ENCODE data around the gene KLHDC8B.
A peak's percentile ranks its signal among the peaks of the same experiment; 100 is the strongest.

KLHDC8B gene

GRCh38 chr3:49171119-49171774 lies at the start of gene KLHDC8B:
Gene KLHDC8B, plus strand, starts transcription at chr3:49171598. Its CDS starts 1,172 bp downstream, at chr3:49172770.
- DNase-seq (ENCODE audit: low read depth in 3 of 3), result peak; percentile 72 to 87 (median 77)

GRCh38 chr3:49122022-49122421 lies 49.4 kb upstream of the KLHDC8B start:
- DNase-seq (ENCODE audit: low read depth in 3 of 3), result no peak

- DNase-seq (ENCODE audit: low read depth in 3 of 3), result no peak
Observed at GRCh38 chr3:49122451-49122850, 48.9 kb upstream of the KLHDC8B start.

- DNase-seq (ENCODE audit: low read depth in 3 of 3), result no peak
Observed at GRCh38 chr3:49122886-49123545, 48.4 kb upstream of the KLHDC8B start.

GRCh38 chr3:49123687-49124086 lies 47.7 kb upstream of the KLHDC8B start:
- no peak for DNase-seq (ENCODE audit: low read depth in 3 of 3)

GRCh38 chr3:49124203-49124602 lies 47.2 kb upstream of the KLHDC8B start:
- DNase-seq (ENCODE audit: low read depth in 3 of 3), result no peak

GRCh38 chr3:49124991-49125670 lies 46.3 kb upstream of the KLHDC8B start:
- DNase-seq (ENCODE audit: low read depth in 3 of 3), result no peak

- DNase-seq (ENCODE audit: low read depth in 3 of 3), result no peak
Observed at GRCh38 chr3:49131040-49131439, 40.4 kb upstream of the KLHDC8B start.

- no peak for DNase-seq (ENCODE audit: low read depth in 3 of 3)
Observed at GRCh38 chr3:49131576-49131975, 39.8 kb upstream of the KLHDC8B start.

- DNase-seq (ENCODE audit: low read depth in 3 of 3), result no peak
Observed at GRCh38 chr3:49132073-49132436, 39.3 kb upstream of the KLHDC8B start.

GRCh38 chr3:49132437-49133225 lies 38.8 kb upstream of the KLHDC8B start, which contains the start of gene LAMB2:
Gene LAMB2, minus strand, starts transcription at chr3:49133050. Its CDS starts 183 bp downstream, at chr3:49132867.
- no peak for DNase-seq (ENCODE audit: low read depth in 3 of 3)

GRCh38 chr3:49133226-49133951 lies 38.0 kb upstream of the KLHDC8B start:
- DNase-seq (ENCODE audit: low read depth in 3 of 3), result no peak

- no peak for DNase-seq (ENCODE audit: low read depth in 3 of 3)
Observed at GRCh38 chr3:49134471-49135265, 36.7 kb upstream of the KLHDC8B start.

- DNase-seq (ENCODE audit: low read depth in 3 of 3), result no peak
Observed at GRCh38 chr3:49135499-49135898, 35.9 kb upstream of the KLHDC8B start.

GRCh38 chr3:49140080-49140479 lies 31.3 kb upstream of the KLHDC8B start:
- DNase-seq (ENCODE audit: low read depth in 3 of 3), result no peak

- DNase-seq (ENCODE audit: low read depth in 3 of 3), result no peak
Observed at GRCh38 chr3:49148159-49148558, 23.2 kb upstream of the KLHDC8B start.

GRCh38 chr3:49151610-49152009 lies 19.8 kb upstream of the KLHDC8B start:
- DNase-seq (ENCODE audit: low read depth in 3 of 3), result no peak

GRCh38 chr3:49153349-49153912 lies 18.0 kb upstream of the KLHDC8B start:
- DNase-seq (ENCODE audit: low read depth in 3 of 3), result no peak

GRCh38 chr3:49157289-49157688 lies 14.1 kb upstream of the KLHDC8B start:
- no peak for DNase-seq (ENCODE audit: low read depth in 3 of 3)

GRCh38 chr3:49158103-49158709 lies 13.2 kb upstream of the KLHDC8B start:
- DNase-seq (ENCODE audit: low read depth in 3 of 3), result peak in 2 of 3 donors; percentile 26 to 40
